OCI-M1 (cell line): ENCODE data around the gene RANBP9.

Source experiments
- DNase-seq: peaks from one replicate; lab custom pipeline; 2025; lab: John Stamatoyannopoulos, UW

The RANBP9 gene

GRCh38 chr6:13648850-13649249, 62.8 kb downstream of the RANBP9 start:
- DNase-seq = no peak

- DNase-seq = no peak
Observed at GRCh38 chr6:13643125-13643524, 68.5 kb downstream of the RANBP9 start.

DNA sequence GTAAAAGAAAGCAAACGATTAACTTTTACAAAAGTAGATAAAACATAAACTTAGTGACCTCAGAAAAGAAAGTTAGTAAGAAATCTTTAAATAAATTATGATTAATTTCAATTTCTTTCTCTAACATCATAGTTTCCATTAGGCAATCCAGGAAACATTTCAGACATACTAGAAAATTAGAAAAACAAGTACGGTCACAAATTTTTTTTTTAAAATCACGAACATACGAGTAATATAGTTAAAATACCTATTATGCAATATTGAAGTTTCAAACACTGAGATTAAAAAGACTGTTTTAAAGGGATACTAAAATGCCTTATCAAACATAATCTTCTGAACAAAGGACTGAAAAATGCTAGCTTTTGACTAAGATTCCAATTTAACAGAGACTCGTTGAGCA, 70.3 kb downstream of the RANBP9 start:
- DNase-seq = no peak

GRCh38 chr6:13638626-13639025, 73.0 kb downstream of the RANBP9 start:
- no peak for DNase-seq

DNA sequence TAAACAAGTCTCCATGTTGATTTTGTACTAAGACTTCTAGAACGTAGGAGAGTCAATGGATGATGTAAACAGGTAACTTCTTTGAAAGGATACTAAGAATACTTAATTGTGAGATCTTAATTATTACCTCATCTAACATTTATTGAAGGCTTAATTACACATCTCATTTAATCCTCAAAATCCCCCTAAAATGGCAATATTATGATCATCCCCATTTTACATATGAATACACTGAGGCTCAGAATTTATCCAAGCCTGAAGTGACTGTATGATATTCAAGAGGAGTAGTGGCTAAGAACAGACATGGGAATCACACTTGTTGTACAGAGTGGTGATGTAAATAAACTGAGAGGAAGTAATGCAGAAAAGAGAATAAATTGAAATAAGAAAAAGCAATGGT, 73.6 kb downstream of the RANBP9 start:
- DNase-seq = no peak

DNA sequence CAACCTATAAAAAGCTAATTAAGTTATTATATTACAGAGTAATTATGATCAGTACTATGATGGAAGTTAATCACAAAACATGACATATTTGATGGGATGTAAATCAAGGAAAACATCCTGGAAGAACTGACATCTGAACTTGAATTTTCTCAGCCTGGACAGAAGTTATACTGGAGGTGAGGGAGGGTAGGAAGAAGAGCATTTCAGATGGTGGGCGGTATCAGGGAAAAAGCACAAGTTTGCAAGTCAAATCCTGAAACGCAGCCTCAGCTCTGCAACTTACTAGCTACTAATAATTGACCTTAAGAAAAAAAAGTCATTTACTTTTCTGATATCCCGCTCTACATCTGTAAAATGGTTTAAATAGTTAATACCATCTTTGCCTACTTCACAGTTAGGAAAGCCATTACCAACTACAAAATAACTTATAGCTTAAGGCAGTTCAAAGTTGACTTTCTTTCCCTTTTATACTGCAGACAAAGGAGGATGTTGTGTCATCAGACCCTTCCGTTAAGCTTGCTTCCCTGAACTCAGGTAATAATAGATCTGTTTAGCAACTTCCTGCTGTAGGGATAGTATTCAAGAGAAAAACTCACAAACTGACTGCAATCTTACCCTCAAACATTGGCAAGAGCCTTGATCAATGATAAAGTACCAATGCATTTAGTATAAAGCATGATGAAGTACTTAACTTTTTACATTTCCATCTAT, 75.5 kb downstream of the RANBP9 start:
- DNase-seq = no peak

DNA sequence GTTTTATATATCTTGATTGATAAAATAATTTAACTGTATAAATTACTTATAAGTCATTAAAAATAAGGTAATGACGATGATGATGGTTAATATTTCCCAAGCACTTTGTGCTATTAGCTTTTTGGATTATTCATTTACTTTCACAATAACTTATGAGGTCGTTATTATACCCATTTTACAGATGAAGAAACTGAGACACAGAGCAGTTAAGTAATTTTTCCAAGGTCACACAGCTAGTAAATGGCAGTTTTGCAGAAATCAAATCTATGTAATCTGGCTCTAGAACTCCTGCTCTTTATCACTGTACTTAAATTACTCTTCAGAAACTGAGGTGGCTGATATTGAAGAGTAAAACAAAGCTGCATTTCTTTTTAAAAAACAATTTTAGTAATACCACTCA, 78.3 kb downstream of the RANBP9 start:
- DNase-seq = no peak

- DNase-seq = no peak
Observed at GRCh38 chr6:13630499-13630898, 81.1 kb downstream of the RANBP9 start.

- no peak for DNase-seq
Observed at GRCh38 chr6:13629459-13630116, 82.0 kb downstream of the RANBP9 start.

DNA sequence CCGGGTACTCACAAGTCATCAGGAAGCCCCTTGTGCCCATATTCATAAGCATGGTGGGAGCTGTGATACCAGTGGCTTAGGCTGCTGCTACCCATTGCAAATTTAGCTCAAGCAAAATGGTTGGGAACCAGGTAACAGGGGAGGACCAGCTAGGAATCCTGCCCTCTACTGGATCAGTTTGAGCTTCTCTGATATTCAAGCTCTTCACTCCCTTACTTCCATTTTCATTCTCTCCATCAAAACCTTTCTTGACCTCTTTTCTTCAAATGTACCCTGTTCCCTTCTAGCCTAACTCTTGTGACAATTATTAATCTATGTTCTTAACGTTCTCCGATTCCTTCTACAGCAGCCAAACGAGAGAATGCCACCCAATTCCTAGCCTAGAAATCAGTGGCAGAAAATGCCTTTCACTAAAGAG, 86.8 kb downstream of the RANBP9 start:
- DNase-seq = peak; percentile 76

- DNase-seq = no peak
Observed at GRCh38 chr6:13617066-13617465, 94.6 kb downstream of the RANBP9 start.

GRCh38 chr6:13615792-13616120, 95.9 kb downstream of the RANBP9 start:
- peak; percentile 77 for DNase-seq

- peak; percentile 98 for DNase-seq
Observed at GRCh38 chr6:13614926-13615791, 96.5 kb downstream of the RANBP9 start, which contains the start of gene NOL7. Gene NOL7 (plus strand): TSS chr6:13615335. CDS start chr6:13615359, 24 bp downstream.

DNA sequence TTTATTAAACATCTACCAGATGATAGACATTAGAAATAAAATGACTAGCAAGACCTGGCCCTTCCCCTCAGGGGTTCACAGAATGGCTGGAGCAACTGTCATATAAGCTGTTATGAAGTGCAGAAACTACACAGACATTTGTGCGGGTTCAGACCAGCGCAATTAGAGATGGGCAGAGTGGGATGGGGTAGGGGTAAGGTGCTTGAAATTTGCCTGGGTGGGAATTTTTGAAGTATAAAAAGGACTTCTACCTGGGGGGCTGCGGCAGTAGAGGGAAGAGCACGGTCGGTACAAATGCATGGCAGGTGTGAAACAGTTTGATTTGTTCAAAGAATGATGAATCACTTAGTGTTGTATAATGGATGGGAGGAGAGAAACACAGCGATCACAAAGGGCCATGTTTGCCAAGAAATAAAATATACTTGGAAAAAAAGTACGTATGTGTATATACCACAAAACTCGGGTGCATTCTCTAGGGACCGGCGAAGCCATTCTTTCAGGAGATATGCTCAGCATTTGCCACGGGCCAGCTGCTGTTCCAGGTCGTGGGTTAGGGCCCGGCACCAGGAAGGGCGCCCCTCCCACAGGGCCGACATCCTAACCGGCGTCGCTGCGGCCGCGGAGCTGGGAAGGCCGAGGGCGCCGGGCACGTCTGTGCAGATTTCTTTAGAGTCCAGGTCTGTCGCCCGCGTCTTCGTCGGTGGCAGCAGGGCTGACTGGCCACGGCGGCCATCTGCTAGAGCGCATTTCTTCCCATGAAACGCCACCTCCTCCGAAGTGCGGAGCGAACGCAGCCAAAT, 97.3 kb downstream of the RANBP9 start:
- peak; percentile 83 for DNase-seq

GRCh38 chr6:13613029-13613594, 98.5 kb downstream of the RANBP9 start:
- DNase-seq = peak; percentile 30

DNA sequence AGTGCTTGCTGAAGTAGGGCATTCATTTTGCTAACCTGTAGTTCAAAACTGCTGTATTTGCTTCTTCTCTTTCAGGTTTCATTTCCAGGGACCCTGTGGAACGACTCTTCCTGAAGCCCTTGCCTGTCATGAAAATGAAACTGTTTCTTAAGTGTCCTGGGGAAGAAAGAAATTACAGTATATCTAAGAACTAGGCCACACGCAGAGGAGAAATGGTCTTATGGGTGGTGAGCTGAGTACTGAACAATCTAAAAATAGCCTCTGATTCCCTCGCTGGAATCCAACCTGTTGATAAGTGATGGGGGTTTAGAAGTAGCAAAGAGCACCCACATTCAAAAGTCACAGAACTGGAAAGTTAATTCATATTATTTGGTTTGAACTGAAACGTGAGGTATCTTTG, 99.9 kb downstream of the RANBP9 start:
- peak; percentile 86 for DNase-seq

DNA sequence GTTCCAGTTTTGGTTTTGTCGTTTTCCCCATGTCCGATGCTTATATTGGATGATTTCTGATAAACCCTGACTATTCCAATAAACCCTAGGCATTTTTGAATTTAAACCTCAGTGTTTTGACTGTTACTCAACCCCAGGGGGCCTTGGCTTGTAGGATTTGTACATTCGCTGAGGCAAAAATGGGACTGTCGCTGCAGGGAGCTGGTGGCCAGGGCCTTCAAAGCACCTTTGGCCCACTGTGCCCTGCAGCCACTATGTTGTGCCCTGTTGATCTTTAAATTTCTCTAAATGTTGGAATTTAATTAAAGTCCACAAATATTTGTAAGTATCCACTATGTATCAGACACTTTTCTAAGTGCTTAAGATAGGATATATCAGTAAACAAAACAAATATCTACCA, 106.0 kb downstream of the RANBP9 start:
- DNase-seq = no peak

- no peak for DNase-seq
Observed at GRCh38 chr6:13604546-13605416, 106.9 kb downstream of the RANBP9 start.

GRCh38 chr6:13604135-13604534, 107.5 kb downstream of the RANBP9 start:
- no peak for DNase-seq

GRCh38 chr6:13600036-13600435, 111.6 kb downstream of the RANBP9 start:
- no peak for DNase-seq

- DNase-seq = no peak
Observed at GRCh38 chr6:13597073-13597472, 114.6 kb downstream of the RANBP9 start.
